Measurements from ENCODE around the gene MBD6.

Gene MBD6

GRCh38 chr12:57577981-57578758, 55.5 kb downstream of the MBD6 start:
- DNase-seq (ENCODE audit: low read depth): no peak

- DNase-seq (ENCODE audit: low read depth): no peak
Observed at GRCh38 chr12:57579011-57579410, 56.4 kb downstream of the MBD6 start.
